ENCODE data around the gene USP9Y. TPM values are rescaled to one million over a fixed set of nuclear protein-coding genes. Genes with fewer than 3 reads are reported as not detected.
"Not testable (repeated sequence)": the region's sequence is repeated elsewhere in the genome, so short reads cannot be mapped to it uniquely, and the experiment has no call there.

USP9Y gene
- polyA plus RNA-seq, 2 of the 4 experiments (the other 2 are of a cell fraction) = 6.2 to 28.8 TPM

GRCh38 chrY:12661745-12662681 is 39.0 kb upstream of the USP9Y start:
- Histone ChIP-seq H3K27ac (peak overlapping the region; percentile 75 to 88), H3K4me3 (peak overlapping the region; percentile 59), H3K4me2 (peak overlapping the region; percentile 78), H3K9me3 (no peaks in the 10 kb centered on the region), H3K4me1 (peaks cover 6% of the 10 kb centered on the region; the same call in 1 of the 3 replicates)
- TF ChIP-seq USF2 (IDR thresholded peaks at IDR 0.05) (no peak), FOXS1 (CRISPR knock-in tag; IDR thresholded peaks at IDR 0.05) (no peak), NFE2L2 (conservative IDR thresholded peaks at IDR 0.05; ENCODE audit: low read length) (no peak), EP300 (IDR thresholded peaks at IDR 0.05) (no peak), PBX3 (IDR thresholded peaks at IDR 0.05) (no peak), POLR2AphosphoS2 (conservative IDR thresholded peaks at IDR 0.05; ENCODE audit: low read length) (no peak), TP53 (CRISPR knock-in tag; IDR thresholded peaks at IDR 0.05) (no peak), CEBPB (IDR thresholded peaks at IDR 0.05) (no peak), ZSCAN20 (CRISPR knock-in tag; IDR thresholded peaks at IDR 0.05) (no peak), MAZ (IDR thresholded peaks at IDR 0.05; ENCODE audit: borderline replicate concordance, low read depth, low read length) (no peak)
- ATAC-seq (peak; percentile 85 to 93), DNase-seq (ENCODE audit: low read depth in 1 of 2, low spot score in 1 of 2) (peak; percentile 9 to 75), FAIRE-seq (no peak)
- ChIA-PET POLR2A (no interaction called here), CTCF (no interaction called here)
- 5% methylated on average over 35 of the region's 41 CpGs for WGBS (ENCODE audit: missing lambda C conversion rate)

GRCh38 chrY:12662745-12663591 is 38.1 kb upstream of the USP9Y start:
- FAIRE-seq (no peak), DNase-seq (ENCODE audit: low read depth in 1 of 2, low spot score in 1 of 2) (peak; percentile 8 to 47), ATAC-seq (peak; percentile 82 to 83)
- no peaks in the 10 kb centered on the region for H3K9me3 ChIP-seq
- under 1% methylated on average over 37 of the region's 40 CpGs for WGBS (ENCODE audit: missing lambda C conversion rate)
- peak overlapping the region; percentile 75 to 88 for H3K27ac ChIP-seq
- ChIA-PET POLR2A (no interaction called here), CTCF (no interaction called here)
- TF ChIP-seq MAFK (IDR thresholded peaks at IDR 0.05; ENCODE audit: partially characterized antibody) (no peak), BHLHE40 (IDR thresholded peaks at IDR 0.05; ENCODE audit: low read depth, low read length) (no peak), HDAC2 (IDR thresholded peaks at IDR 0.05) (no peak), RNF2 (IDR thresholded peaks at IDR 0.05; ENCODE audit: borderline replicate concordance, low read depth) (no peak), TP53 (CRISPR knock-in tag; IDR thresholded peaks at IDR 0.05) (no peak), FOSB (CRISPR knock-in tag; IDR thresholded peaks at IDR 0.05) (no peak), CEBPB (IDR thresholded peaks at IDR 0.05) (no peak), FOXS1 (CRISPR knock-in tag; IDR thresholded peaks at IDR 0.05) (no peak), SMC3 (IDR thresholded peaks at IDR 0.05) (no peak), CTCF (IDR thresholded peaks at IDR 0.05) (no peak), CBX8 (IDR thresholded peaks at IDR 0.05) (no peak), PHF8 (IDR thresholded peaks at IDR 0.05; ENCODE audit: borderline replicate concordance, low read depth) (no peak), GATA3 (IDR thresholded peaks at IDR 0.05; ENCODE audit: borderline replicate concordance) (no peak), CBX2 (IDR thresholded peaks at IDR 0.05; ENCODE audit: borderline replicate concordance, low read depth) (no peak), NPAS2 (CRISPR knock-in tag; IDR thresholded peaks at IDR 0.05; ENCODE audit: borderline replicate concordance) (no peak), CHD2 (IDR thresholded peaks at IDR 0.05; ENCODE audit: low read length, partially characterized antibody) (no peak), BCL3 (IDR thresholded peaks at IDR 0.05) (no peak)
- peak overlapping the region; percentile 75 for H3K4me2 ChIP-seq
- H3K4me3 ChIP-seq = peak overlapping the region; percentile 59
- H3K4me1 ChIP-seq = peaks cover 6% of the 10 kb centered on the region; the same call in 1 of the 3 replicates

GRCh38 chrY:12663845-12664244 is 37.2 kb upstream of the USP9Y start:
- H3K9me3 ChIP-seq; H3K27ac ChIP-seq; POLR2A ChIA-PET; DNase-seq (ENCODE audit: low read depth in 1 of 2, low spot score in 1 of 2); FAIRE-seq; CTCF ChIA-PET; H3K4me1 ChIP-seq; ATAC-seq: not testable (repeated sequence)
- WGBS (ENCODE audit: missing lambda C conversion rate) = 91% methylated on average over 20 of the region's 20 CpGs
- H3K4me2 ChIP-seq = peak overlapping the region; percentile 75
- H3K4me3 ChIP-seq = peak overlapping the region; percentile 59
